Bone marrow (tissue), 2 donors: ENCODE measurements around the gene DOCK9.

Source experiments
- DNase-seq, 2 donors: peaks; one replicate each; lab custom pipeline; 2025; lab: John Stamatoyannopoulos, UW

The DOCK9 gene, protein sequence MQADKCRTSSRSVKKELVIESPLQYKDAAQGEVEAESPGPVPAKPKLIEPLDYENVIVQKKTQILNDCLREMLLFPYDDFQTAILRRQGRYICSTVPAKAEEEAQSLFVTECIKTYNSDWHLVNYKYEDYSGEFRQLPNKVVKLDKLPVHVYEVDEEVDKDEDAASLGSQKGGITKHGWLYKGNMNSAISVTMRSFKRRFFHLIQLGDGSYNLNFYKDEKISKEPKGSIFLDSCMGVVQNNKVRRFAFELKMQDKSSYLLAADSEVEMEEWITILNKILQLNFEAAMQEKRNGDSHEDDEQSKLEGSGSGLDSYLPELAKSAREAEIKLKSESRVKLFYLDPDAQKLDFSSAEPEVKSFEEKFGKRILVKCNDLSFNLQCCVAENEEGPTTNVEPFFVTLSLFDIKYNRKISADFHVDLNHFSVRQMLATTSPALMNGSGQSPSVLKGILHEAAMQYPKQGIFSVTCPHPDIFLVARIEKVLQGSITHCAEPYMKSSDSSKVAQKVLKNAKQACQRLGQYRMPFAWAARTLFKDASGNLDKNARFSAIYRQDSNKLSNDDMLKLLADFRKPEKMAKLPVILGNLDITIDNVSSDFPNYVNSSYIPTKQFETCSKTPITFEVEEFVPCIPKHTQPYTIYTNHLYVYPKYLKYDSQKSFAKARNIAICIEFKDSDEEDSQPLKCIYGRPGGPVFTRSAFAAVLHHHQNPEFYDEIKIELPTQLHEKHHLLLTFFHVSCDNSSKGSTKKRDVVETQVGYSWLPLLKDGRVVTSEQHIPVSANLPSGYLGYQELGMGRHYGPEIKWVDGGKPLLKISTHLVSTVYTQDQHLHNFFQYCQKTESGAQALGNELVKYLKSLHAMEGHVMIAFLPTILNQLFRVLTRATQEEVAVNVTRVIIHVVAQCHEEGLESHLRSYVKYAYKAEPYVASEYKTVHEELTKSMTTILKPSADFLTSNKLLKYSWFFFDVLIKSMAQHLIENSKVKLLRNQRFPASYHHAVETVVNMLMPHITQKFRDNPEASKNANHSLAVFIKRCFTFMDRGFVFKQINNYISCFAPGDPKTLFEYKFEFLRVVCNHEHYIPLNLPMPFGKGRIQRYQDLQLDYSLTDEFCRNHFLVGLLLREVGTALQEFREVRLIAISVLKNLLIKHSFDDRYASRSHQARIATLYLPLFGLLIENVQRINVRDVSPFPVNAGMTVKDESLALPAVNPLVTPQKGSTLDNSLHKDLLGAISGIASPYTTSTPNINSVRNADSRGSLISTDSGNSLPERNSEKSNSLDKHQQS (N-terminal part only)

DNA sequence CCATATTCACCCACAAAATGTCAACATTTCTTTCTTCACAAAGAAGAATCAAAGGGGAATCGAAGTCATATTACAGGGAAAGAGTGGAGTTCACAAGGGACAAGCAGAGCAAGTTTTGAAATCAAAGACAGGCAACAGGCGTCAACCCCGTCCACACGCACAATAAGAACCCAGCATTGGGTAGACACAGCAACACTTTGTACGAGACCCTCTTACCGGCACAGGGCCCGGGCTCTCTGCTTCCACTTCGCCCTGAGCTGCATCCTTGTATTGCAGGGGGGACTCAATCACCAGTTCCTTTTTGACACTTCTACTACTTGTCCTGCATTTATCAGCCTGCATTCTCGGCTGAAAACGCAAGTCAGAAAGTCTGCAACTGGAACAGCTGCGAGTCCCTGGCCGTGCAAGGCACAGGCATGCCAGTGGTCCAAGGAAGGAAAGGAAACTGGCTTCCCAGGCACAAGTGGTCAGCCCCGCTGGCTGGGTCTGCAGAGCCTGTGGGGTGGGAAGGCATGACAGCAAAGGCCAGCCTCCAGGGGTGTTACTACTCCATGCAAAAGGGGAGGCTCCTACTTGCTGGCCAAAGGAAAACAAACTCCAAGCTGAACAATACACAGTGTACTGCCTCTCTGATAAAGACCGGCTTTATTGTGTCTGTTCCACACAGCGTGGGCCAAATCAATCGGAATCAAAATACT lies at the start of gene DOCK9:
Gene DOCK9 (minus strand): TSS at position 497 of the 698 bp plus-strand sequence. CDS start 155 bp downstream, at position 342.
- DNase-seq: no peak

DNA sequence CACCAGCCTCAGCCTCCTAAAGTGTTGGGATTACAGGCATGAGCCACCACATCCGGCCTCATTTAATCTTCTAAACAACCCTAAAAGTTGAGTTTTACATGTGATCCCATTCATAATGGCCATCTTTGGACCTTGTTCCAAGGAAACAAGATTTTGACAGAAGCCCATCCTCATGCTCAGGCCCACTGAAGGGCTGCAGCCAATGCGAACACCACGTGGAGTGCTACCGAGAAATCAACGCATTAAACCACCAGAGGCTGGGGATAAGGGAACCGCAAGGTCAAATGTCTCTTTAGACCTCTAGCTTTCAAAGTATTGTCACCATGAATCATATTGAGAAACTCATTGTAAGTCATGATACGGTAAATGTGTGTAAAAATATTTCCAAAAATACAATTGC lies 49.4 kb upstream of the DOCK9 start:
- no peak for DNase-seq

DNA sequence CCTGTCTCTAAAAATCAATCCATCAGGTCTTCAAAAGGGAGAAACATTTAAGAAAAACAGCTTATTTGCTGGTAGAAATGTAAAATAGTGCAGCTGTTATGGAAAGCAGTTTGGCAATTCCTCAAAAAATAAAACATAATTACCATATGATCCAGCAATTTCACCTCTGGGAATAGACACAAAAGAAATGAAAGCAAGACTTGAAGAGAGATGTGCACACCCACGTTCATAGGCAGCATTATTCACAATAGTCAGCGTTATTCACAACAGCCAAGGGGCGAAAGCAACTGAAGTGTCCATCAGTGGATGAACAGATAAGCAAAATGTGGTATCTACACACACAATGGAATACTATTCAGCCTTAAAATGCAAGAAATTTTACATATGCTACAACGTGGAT lies 45.1 kb upstream of the DOCK9 start:
- no peak for DNase-seq

DNA sequence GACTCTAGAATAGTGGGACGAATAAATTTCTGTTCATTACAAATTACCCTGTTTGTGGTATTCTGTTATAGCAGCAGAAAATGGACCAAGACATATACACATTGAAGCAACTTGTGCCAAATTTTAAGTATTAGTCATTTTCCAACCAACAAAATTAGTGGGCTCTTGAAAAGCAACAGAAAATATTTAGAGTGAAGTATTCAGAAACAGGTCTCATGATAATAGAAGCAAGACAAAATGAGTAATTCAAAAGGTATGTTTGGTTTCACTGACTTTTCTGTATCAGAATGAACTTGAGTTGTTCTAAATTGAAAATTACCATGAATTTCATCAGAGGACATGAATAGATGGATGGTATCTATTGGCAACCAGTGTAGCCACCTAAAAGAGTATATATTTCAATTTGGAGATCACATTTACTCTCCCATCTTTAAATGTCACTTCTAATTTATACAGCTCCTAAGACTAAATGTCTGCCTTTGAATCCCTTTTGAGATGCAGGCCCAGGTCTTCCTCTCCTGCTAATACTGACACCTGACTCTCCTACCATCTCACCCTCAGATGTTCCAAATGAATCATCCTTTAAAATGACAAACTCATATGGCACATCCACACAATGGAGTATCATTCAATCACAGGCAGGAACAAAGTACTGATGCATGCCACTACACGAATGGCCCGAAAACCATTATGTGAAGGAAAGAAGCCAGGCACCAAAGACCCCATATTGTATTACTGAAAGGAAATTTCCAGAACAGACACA lies 40.7 kb upstream of the DOCK9 start:
- no peak for DNase-seq

DNA sequence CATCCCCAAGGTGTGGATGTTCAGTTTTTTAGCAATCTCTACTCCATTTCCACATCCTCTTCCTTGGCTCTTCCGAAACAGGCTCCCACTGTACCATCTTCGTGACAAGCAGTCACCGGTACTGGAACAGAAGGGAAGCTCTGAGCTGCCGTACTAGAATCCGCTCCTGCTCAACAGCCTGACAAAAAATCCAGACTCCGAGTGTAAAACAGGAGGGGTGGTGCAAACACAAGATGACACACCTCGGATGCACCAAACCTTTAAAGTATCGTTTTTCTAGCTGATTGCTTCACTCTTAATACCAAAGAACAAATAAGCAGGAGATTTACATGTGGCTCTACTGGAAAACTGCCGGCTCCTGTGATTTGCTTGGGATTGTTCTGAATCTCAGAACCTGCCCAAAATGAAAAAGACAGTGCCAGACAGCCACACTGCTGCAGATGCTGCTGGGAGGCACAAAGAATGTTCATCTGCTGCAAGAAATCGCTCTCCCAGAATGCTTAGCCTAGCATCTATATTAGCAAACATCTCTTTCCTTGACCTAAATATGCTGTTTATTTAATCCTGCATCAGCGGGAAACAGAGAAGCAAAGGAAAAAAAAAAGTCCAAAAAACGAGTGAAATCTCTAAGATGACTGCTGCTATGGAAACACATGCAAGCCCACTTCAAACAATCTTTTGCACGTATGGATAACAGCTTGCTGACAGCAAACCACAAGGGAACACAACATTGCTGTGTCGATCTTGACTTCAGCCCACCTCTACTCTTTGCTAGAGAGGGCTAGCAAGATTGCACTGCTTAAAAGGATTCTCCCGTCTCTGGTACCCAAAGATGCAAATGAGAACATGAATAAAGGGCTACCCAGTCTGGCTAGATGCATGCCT lies 38.0 kb upstream of the DOCK9 start:
- DNase-seq: no peak

DNA sequence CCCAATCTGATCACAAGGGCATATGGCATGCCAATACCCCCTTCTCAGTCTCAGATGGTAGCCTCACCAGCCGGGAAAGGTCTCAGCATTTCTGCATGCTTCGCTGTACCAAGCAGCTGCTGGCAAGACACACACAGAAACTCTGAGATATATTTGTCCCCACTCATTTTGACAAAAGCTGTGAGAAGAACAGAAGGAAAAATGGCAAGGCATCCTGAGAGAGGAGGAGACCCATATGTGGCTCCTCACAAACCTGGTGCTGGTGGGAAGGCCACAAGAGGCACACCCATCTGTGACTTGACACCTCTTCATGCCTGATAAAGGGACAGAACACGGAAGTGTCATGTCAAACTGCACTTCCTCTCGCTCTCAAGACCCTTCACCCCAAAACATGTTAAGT lies 36.7 kb upstream of the DOCK9 start:
- no peak for DNase-seq

DNA sequence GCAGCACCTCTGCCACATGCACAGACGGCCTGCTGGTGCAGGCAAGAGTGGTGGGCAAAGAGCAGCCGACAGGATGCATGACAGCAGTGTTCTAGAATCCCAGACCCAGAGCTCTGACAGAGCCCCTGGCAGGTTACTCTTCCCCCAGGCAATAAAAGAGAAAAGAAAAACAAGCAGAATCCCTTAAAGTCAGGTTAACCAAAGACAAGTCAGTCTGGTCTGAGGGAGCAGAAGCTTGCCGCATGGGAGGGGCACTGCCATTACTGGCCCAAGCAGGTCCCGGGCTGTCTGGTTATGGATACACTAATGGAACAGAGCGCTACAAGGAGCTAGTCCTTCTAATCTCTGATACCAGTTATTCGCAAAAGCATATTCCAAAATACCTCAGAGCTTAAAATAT lies 36.1 kb upstream of the DOCK9 start:
- DNase-seq: no peak

DNA sequence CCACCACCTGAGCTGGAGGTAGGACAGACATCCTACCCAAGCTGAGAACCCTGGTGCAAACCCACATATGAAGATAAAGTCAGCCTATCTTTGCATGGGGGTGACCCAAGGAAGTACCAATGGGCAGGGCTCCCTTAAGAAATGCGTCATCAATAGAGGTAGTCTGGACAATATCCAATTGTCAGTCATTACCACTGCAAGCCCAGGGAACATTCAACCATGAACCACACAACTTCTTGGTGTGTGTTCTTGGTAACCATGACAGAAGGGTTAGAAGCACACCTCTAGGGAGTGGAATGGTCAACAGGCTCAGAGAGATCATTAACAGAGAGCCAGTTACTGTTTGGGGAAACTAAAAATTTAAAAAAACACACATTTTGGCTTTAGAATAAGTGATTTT lies 34.7 kb upstream of the DOCK9 start:
- no peak for DNase-seq

DNA sequence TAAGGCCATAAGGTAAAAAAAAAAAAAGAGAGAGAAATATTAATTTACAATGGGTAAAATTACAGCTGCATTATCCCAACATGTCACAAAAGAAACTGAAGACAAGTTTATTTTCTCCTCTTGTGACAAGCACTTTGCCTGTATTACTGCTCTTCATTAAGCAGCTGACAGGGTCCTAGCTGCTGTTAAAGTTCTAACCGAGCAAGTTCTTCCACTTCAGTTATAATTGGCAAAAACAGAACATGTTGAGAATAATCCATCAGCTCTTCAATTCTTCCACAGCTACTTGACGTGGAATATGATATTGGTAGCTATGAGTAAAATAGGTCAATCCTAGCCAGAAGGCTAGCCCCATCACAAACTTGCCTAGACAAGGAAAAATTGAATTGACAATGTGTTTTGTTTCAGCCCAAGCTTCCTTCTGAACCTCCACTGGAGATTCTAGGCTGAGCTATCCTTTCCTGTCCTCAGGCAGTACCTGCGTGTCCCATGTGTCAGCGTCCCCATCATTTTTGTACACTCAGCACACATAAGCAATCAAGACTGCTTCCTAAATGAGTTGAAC lies 32.2 kb upstream of the DOCK9 start:
- no peak for DNase-seq

DNA sequence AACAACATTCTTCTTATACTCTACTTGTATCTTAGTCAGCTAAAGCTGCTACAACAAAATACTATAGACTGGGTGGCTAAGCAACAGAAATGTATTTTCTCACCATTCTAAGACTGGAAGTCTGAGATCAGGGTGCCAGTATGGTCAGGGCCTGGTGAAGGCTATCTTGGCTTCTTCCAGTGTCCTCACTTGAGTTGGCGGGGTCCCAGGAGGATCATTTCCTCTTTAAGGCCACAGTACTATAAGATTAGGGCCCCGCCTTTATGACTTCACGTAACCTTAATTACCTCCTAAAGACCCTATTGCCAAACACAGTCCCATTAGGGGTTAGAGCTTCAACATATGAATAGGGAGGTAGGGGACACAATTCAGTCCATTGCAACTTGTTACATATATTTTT lies 30.7 kb upstream of the DOCK9 start:
- DNase-seq: no peak

DNA sequence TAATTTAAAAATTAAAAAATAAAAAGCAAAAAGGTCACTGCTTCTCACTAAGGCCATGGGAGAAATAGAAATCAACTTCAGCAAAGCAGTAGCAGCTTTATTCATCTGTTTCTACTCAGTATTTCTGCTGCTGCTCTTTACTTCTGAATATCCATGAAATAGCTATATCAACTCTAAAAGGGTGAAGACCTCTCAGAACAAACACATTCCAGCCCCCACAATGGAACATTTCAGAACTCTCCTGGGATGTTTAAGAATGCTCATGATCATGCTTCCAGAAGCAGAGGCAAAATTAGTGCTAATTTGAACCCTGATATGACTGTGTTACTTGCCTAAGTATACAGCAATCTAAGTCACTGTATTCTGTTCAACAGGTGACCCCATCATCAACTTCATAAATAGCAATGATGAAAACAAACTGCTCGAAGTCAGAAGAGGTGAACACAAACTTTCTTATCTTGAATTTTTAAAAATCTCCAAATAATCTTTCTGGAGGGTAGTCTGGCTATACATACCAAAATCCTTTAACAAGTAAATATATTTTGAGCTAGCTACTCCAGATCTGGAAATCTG lies 29.6 kb upstream of the DOCK9 start:
- no peak for DNase-seq

DNA sequence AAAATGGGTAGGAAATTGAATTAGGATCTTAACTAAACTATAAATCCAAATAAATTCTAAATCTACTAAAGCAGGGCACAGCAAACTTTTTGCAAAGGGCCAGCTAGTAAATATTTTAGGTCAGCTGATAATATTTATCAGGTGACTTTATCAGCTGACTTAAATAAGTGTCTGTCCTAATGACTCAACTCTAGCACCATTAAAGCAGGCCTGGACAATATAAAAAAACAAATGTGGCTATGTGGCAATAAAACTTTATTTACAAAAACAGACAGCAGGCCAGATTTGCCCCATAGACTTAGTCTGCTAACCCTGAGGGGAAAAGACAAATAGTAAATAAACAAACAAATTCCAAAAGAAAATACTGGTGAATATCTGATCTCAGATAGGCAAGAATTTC lies 27.7 kb upstream of the DOCK9 start:
- no peak for DNase-seq

DNA sequence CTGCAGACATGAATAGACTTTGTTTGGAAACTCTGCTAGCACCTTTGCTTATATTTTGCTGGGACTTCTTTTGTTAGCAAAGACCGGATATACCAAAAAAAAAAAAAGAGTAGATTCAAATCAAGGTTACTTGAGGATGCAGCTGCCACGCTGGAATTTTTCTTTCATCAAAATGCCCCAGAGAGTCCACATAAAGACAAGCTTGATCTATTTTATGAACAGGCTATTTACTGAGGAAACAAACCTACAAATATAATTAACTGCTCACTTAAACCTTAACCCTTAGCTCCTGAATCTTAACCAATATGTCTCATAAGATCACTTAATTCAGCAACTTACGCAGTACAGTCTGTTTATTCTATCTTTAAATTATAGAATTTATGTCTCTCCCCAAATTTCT lies 27.1 kb upstream of the DOCK9 start:
- DNase-seq: no peak

DNA sequence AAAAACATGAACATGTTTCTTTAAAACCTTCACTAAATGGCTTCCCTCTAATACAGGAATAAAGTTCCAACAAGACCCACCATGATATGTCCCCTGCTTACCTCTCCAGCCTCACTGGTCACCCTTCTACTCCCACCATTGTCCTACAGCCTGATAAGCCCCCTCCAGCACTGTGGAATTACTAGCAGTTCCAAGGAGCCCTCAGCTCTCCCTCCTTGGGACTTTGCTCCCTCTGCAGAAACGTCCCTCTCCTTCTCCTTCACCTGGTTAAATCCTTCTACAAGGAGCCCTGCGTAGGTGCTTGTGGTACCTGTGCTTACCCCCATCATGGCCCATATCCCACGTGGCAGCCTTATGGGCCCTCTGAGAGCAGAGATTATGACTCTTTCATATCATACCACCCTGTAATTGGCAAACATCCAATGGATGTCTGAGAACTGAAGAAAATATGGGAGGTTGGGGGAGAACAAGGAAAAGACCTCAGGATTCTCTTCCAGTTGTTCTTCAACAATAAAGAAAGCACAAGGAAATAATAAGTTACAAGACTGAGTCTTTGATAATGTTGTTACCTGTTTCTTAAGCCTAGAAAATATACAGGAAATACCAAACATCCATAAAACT lies 26.1 kb upstream of the DOCK9 start:
- no peak for DNase-seq

DNA sequence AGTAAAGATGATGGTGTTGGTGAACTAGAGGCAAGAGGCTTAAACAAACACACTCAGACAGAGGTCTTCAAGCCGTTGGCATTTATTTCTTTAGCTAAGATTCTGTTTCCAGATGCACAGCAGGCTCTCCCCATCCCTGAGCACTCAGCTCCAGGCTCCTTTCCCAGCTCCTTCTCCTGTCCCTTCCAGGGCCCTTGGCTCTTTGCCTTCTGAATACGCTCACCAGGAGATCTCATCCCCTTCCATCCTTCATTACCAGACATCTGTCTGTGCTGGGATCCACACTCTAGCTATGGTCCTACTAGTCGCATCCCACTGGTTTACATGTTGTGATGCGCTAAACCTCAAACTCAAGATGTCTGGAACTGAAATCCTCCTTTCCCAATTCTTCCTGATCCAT lies 25.3 kb upstream of the DOCK9 start:
- DNase-seq: no peak

DNA sequence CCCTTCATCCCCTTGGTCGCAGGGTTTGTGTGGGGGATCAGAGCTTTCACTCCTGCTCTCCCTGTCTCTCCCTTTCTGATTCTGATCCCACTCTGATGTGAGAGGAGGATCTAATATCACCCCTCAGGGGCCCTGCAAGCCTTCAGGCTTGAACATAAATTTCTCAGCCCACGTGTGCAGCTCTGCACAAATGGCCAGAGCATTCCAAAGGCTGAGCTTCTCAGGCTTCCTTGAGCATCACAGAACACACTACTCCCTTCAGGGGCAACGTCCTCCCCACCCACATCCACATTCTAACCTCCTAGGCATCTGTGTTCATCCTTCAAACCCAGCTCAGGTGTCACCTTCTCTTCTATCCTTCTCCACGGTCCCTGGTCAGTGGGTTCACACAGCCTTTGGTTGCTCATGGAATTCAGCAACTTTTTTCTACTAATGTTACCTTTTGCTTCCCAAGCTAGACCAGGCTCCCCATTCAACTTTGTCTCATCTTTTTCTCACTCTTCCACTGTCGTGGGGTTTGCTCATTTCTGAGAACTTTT lies 24.4 kb upstream of the DOCK9 start:
- DNase-seq: no peak

DNA sequence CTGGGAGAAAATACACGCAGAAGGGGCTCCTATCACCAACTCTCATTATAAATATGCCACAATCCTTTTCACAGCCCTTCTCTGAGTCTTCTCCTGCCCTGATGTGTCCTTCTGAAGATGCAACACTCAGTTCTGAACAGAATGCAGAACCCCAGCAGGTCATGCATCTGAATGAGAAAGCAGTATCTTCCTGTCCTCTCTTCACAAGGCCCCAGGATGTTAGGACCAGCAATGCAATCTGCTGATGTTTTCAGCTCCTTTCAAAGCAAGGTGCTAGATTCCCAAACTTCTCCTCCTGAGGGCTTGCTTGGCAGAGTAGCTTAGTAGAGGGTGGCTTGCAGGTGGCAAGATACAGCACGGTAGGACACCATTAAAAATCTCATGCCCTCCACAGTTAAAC lies 22.3 kb upstream of the DOCK9 start:
- no peak for DNase-seq

DNA sequence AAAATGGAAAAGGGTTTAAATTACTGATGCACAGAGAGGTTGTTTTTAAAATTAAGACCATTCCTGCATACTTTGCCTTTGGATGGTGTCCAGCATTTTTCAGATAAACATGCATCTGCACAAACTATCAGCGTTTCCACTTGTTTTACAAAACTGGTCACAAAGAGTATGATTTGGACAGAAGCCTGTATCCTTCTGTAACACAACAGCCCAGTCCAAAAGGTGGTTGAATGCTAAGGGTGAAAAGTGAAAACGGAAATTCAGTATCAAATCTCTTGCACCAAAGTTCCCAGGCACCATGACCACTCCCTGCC lies 21.7 kb upstream of the DOCK9 start:
- no peak for DNase-seq
